Stimulated activated CD4-positive, alpha-beta T cell treated with anti-CD3 and anti-CD28 coated beads, Interleukin-4, amount 100 ng/mL, for 48 hours (primary cell): ENCODE data around the gene TSPAN31.
"Not testable (repeated sequence)": the region's sequence is repeated elsewhere in the genome, so short reads cannot be mapped to it uniquely, and the experiment has no call there.

ENCODE experiments used
- DNase-seq, 2 donors: peaks; one replicate each; pipeline ENCODE4 v3.0.0-alpha.2; 2020; ENCODE audit warnings: low read depth in 2 of 2

TSPAN31 gene

GRCh38 chr12:57744777-57745484, at the start of gene TSPAN31:
Gene TSPAN31 (plus strand): TSS chr12:57745039. CDS start chr12:57745155, 116 bp downstream.
- DNase-seq: peak; percentile 93

- no peak for DNase-seq
Measured at GRCh38 chr12:57695770-57696432, 48.9 kb upstream of the TSPAN31 start.

DNA sequence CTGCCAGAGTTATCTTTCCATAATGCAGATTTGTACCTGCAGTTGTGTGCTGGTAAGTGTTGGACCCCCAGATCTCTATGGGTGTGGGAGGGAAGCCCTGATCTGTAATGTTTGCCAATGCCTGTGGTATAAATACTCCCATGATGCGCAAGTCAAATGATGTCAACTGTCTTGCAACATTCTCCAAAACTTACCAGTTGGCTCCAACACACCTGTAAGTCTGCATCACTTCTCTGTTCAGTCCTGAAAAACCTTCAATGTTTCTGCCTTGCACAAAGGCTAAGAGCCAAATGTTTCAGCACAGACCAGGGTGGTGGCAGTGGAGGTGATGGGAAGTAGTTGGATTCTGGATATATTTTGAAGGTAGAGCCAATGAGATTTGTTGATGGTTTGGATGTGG, 47.8 kb upstream of the TSPAN31 start:
- no peak for DNase-seq

DNA sequence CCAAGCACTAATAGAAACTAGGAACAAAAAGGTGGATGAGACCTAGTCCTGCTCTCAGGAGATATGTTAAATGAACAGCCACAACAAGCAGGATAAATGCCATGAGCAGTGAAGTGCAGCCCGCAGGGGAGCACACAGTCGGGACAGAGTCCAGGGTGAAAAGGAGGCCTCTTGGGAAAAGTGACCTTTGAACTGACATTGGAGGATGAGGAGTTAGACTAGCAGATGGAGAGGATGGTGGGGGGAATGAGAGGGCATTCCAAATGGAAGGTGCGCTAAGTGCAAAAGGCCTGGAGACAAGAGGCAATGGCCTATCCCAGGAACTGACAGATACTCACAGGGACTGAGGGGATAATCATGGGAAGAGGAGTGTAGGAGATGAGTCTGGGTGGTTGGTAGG, 46.4 kb upstream of the TSPAN31 start:
- no peak for DNase-seq

DNA sequence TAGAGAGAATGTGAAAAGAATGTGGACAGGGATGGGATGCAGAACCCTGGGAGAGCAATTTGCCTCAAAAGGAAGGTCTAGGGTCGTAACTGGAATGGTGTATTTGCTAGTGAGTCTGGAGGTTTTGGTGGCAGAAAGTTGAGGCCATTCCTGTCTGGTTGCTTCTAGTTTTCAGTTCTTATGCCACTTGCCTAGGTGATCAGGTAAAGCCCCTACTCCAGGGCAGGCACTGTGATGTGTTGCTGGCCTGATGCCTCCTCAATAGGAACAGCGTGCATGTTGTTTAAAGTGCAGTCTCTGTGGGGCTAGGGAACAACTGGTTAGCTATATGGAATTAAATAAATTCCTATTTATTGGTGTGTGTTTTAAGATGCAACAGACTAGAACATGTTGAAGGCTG, 44.5 kb upstream of the TSPAN31 start:
- DNase-seq: no peak

DNA sequence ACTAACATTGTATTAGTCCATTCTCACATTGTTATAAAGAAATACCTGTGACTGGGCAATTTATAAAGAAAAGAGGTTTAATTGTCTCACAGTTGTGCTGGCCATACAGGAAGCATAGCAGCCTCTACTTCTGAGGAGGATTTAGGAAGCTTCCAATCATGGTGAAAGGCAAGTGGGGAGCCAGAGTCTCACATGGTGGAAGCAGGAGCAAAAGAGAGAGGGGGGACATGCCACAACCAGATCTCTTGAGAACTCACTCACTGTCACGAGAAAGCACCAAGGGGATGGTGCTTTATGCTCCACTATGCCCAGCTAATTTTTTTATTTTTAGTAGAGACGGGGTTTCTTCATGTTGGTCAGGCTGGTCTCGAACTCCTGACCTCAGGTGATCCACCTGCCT, 37.6 kb upstream of the TSPAN31 start:
- DNase-seq: no peak

- DNase-seq: no peak
Measured at GRCh38 chr12:57708296-57708695, 36.5 kb upstream of the TSPAN31 start.

- no peak for DNase-seq
Measured at GRCh38 chr12:57712701-57713100, 32.1 kb upstream of the TSPAN31 start.

DNA sequence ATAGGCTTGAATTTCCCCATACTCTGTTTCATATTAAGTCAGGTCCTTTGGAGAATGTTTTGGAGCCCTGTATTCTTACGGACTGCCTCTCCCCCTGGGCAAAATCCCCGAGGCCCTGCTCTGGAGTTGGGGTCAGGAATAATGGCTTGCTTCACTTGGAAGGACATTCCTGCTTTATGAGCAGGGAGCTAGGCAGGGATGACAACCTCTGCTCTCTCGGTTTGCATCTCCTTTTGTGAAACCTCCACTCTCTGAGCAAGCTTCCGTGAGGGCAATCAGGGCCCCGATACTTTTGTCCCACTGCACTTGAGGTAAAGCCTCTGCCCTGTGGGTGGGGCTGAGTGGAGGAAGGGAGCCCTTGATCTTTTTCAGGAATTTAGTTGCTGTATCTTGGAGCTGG, 31.6 kb upstream of the TSPAN31 start:
- DNase-seq: no peak

- not testable (repeated sequence) for DNase-seq
Measured at GRCh38 chr12:57715036-57715748, 29.6 kb upstream of the TSPAN31 start.

GRCh38 chr12:57715786-57716185, 29.1 kb upstream of the TSPAN31 start:
- DNase-seq: no peak

GRCh38 chr12:57716305-57716704, 28.5 kb upstream of the TSPAN31 start:
- no peak for DNase-seq

DNA sequence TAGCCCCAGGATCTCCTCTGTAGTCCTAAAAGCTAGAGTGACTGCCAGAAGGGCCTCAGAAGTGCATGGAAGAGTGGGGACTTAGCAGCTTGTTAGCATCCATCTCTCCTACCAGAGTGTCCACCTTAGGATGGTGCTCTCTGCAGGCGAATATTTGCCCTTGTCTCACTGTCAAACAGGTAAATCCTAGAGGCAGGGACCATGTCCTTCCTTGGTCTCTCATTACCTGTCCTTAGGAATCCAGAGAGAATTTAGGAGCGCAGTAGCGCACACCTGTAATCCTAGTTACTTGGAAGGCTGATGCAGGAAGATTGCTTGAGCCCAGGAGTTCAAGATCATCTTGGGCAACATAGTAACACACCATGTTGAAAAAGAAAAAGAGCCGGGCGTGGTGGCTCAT, 27.7 kb upstream of the TSPAN31 start:
- no peak for DNase-seq

GRCh38 chr12:57717846-57718640, 26.8 kb upstream of the TSPAN31 start:
- DNase-seq: no peak

DNA sequence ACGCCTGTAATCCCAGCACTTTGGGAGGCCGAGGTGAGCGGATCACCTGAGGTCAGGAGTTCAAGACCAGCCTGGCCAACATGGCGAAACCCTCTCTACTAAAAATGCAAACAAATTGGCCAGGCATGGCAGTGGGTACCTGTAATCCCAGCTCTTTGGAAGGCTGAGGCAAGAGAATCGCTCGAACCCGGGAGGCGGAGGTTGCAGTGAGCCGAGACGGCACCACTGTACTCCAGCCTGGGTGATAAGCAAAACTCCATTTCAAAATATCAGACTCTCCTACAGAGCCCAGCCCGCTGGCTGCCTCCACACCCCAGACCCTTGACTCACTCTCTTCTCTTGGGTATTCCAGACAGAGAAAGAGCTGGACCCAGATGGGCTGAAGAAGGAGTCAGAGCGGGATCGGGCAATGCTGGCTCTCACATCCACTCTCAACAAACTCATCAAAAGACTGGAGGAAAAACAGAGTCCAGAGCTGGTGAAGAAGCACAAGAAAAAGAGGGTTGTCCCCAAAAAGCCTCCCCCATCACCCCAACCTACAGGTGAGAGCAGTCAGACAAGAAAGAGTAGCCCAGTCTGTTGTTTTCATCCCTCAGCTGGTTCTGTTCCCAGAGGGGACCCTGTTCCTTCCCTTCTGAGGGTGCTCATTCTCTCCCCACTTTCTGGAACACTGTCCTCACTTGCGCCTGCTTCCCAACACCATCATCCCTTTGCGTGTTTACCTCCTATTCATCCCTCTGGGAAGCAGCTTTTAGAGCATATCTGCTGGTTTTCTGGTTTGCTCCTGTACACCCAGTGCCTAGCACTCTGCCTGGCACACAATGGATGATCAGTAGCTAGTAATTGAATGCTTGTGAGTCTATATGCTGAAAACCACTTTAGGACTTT, 26.0 kb upstream of the TSPAN31 start:
- DNase-seq: no peak

DNA sequence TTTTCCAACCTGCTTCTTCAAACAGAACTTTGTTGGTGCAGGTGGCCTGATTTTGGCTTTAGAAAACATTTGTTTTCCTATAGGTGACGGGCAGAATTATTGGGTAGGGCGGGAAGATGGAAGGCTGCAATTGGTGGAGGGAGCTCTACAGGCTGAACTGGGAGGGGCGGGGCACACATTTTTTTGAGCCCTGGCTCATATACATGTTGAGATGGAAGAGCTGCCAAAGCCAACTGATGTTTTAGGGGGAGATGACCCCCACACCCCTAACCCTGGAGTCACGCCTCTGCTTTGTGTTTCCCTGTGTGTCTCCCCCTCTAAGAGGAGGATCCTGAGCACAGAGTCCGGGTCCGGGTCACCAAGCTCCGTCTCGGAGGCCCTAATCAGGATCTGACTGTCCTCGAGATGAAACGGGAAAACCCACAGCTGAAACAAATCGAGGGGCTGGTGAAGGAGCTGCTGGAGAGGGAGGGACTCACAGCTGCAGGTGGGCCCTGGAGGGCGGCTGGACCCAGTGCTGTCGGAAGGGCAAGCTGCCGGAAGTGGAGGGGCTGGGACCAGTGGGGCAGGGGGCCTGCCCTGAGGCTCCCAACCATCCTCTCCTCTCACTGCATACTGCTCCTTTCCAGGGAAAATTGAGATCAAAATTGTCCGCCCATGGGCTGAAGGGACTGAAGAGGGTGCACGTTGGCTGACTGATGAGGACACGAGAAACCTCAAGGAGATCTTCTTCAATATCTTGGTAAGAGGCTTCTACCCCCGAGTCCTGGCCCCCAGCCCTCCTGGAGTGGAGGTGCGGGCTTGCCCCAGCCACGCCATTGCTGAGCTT, 24.8 kb upstream of the TSPAN31 start:
- no peak for DNase-seq

DNA sequence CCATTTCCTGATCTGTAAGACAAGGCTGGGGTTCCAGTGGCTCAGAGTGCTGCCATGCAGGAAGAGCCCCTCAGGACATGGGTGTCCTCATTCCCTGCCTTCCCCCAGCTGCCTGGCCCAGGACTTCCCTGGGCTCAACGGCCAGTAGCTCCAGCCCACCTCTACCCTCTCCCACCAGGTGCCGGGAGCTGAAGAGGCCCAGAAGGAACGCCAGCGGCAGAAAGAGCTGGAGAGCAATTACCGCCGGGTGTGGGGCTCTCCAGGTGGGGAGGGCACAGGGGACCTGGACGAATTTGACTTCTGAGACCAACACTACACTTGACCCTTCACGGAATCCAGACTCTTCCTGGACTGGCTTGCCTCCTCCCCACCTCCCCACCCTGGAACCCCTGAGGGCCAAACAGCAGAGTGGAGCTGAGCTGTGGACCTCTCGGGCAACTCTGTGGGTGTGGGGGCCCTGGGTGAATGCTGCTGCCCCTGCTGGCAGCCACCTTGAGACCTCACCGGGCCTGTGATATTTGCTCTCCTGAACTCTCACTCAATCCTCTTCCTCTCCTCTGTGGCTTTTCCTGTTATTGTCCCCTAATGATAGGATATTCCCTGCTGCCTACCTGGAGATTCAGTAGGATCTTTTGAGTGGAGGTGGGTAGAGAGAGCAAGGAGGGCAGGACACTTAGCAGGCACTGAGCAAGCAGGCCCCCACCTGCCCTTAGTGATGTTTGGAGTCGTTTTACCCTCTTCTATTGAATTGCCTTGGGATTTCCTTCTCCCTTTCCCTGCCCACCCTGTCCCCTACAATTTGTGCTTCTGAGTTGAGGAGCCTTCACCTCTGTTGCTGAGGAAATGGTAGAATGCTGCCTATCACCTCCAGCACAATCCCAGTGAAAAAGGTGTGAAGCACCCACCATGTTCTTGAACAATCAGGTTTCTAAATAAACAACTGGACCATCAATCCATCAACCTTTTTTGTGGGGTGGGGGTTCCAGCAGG, 23.9 kb upstream of the TSPAN31 start:
- no peak for DNase-seq

GRCh38 chr12:57721846-57722608, 22.8 kb upstream of the TSPAN31 start:
- not testable (repeated sequence) for DNase-seq
